ENCODE data around the gene ZNF844. TPM values are rescaled to one million over a fixed set of nuclear protein-coding genes. Genes with fewer than 3 reads are reported as not detected.

The ZNF844 gene
- total and polyA plus RNA-seq, 10 of the 15 experiments (the other 5 are each of a cell fraction or from before 2014, with no cell fraction given): 0.16 to 1.1 (median 0.70) TPM

DNA sequence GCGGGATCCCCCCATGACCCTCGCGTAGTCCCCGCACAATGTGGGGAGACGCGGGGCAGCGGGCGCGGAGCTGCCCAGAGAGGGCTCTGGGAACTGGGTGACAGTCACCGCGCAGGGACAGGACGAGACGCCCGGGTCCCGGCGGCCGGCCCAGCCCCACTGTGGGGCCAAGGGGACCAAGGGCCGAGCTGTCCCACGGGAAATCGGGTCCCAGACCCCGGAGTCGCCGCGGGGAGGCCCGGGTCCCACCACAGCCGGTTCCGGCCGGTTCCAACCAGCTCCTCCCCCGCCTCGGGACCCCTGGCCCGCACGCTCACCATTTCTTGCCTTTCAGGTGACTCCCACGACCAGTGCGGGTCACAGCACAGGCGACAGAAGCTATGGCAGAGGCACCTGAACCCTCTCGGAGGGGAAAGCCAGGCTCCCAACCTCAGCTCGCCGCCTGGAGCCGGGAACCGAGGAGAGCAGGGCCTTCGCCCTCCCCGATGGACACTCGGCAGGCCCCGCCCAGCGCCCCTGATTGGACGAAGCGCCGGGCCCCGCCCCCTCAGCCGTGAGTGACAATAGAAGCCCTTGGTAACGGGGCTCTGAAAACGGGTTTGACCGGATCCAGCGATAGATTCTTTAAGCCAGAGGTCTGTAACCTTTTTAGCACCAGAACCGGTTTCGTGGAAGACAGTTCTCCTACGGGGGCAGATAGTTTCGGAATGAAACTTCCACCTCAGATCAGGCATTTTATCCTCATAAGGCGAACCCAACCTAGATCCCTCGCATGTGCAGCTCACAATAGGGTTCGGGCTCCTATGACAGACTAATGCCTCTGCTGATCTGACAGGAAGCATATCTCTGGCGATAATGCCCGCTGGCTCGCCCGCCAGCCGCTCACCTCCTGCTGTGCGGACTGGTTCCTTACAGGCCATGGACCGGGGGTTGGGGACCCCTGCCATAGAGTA lies 29.0 kb upstream of the ZNF844 start, which contains the start of gene ZNF433 (continued):
- TF ChIP-seq EZH2 (IDR thresholded peaks at IDR 0.05; ENCODE audit: borderline replicate concordance, control insufficient read depth, low read depth, low read length) (no peak), HDAC2 (IDR thresholded peaks at IDR 0.05) (no peak), IKZF1 (conservative IDR thresholded peaks at IDR 0.05) (0 out of 2 replicates have a peak, but pooled peaks have one; percentile 17), POLR2AphosphoS2 (IDR thresholded peaks at IDR 0.05; ENCODE audit: low read depth, low read length) (peak; percentile 49; the same call in 1 of the 2 replicates), POU2F2 (IDR thresholded peaks at IDR 0.05; ENCODE audit: borderline replicate concordance, low read depth, low read length) (no peak), NFYA (IDR thresholded peaks at IDR 0.05; ENCODE audit: borderline replicate concordance, low read depth, low read length) (no peak), POLR2A (IDR thresholded peaks at IDR 0.05; ENCODE audit: low read depth, low read length) (peak; percentile 91), KDM1A (IDR thresholded peaks at IDR 0.05; ENCODE audit: borderline replicate concordance) (no peak)
- TF ChIP-seq, protein P1, sequence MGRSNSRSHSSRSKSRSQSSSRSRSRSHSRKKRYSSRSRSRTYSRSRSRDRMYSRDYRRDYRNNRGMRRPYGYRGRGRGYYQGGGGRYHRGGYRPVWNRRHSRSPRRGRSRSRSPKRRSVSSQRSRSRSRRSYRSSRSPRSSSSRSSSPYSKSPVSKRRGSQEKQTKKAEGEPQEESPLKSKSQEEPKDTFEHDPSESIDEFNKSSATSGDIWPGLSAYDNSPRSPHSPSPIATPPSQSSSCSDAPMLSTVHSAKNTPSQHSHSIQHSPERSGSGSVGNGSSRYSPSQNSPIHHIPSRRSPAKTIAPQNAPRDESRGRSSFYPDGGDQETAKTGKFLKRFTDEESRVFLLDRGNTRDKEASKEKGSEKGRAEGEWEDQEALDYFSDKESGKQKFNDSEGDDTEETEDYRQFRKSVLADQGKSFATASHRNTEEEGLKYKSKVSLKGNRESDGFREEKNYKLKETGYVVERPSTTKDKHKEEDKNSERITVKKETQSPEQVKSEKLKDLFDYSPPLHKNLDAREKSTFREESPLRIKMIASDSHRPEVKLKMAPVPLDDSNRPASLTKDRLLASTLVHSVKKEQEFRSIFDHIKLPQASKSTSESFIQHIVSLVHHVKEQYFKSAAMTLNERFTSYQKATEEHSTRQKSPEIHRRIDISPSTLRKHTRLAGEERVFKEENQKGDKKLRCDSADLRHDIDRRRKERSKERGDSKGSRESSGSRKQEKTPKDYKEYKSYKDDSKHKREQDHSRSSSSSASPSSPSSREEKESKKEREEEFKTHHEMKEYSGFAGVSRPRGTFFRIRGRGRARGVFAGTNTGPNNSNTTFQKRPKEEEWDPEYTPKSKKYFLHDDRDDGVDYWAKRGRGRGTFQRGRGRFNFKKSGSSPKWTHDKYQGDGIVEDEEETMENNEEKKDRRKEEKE (IDR thresholded peaks at IDR 0.05): no peak
- TF ChIP-seq, protein P2, sequence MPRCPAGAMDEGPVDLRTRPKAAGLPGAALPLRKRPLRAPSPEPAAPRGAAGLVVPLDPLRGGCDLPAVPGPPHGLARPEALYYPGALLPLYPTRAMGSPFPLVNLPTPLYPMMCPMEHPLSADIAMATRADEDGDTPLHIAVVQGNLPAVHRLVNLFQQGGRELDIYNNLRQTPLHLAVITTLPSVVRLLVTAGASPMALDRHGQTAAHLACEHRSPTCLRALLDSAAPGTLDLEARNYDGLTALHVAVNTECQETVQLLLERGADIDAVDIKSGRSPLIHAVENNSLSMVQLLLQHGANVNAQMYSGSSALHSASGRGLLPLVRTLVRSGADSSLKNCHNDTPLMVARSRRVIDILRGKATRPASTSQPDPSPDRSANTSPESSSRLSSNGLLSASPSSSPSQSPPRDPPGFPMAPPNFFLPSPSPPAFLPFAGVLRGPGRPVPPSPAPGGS (IDR thresholded peaks at IDR 0.05; ENCODE audit: borderline replicate concordance, insufficient read depth, low read depth, low read length, poor library complexity, severe bottlenecking): peak; percentile 9
- TF ChIP-seq, protein P3, sequence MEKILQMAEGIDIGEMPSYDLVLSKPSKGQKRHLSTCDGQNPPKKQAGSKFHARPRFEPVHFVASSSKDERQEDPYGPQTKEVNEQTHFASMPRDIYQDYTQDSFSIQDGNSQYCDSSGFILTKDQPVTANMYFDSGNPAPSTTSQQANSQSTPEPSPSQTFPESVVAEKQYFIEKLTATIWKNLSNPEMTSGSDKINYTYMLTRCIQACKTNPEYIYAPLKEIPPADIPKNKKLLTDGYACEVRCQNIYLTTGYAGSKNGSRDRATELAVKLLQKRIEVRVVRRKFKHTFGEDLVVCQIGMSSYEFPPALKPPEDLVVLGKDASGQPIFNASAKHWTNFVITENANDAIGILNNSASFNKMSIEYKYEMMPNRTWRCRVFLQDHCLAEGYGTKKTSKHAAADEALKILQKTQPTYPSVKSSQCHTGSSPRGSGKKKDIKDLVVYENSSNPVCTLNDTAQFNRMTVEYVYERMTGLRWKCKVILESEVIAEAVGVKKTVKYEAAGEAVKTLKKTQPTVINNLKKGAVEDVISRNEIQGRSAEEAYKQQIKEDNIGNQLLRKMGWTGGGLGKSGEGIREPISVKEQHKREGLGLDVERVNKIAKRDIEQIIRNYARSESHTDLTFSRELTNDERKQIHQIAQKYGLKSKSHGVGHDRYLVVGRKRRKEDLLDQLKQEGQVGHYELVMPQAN (conservative IDR thresholded peaks at IDR 0.05): no peak
- TF ChIP-seq, protein P4, sequence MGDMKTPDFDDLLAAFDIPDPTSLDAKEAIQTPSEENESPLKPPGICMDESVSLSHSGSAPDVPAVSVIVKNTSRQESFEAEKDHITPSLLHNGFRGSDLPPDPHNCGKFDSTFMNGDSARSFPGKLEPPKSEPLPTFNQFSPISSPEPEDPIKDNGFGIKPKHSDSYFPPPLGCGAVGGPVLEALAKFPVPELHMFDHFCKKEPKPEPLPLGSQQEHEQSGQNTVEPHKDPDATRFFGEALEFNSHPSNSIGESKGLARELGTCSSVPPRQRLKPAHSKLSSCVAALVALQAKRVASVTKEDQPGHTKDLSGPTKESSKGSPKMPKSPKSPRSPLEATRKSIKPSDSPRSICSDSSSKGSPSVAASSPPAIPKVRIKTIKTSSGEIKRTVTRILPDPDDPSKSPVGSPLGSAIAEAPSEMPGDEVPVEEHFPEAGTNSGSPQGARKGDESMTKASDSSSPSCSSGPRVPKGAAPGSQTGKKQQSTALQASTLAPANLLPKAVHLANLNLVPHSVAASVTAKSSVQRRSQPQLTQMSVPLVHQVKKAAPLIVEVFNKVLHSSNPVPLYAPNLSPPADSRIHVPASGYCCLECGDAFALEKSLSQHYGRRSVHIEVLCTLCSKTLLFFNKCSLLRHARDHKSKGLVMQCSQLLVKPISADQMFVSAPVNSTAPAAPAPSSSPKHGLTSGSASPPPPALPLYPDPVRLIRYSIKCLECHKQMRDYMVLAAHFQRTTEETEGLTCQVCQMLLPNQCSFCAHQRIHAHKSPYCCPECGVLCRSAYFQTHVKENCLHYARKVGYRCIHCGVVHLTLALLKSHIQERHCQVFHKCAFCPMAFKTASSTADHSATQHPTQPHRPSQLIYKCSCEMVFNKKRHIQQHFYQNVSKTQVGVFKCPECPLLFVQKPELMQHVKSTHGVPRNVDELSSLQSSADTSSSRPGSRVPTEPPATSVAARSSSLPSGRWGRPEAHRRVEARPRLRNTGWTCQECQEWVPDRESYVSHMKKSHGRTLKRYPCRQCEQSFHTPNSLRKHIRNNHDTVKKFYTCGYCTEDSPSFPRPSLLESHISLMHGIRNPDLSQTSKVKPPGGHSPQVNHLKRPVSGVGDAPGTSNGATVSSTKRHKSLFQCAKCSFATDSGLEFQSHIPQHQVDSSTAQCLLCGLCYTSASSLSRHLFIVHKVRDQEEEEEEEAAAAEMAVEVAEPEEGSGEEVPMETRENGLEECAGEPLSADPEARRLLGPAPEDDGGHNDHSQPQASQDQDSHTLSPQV (IDR thresholded peaks at IDR 0.05): no peak
- TF ChIP-seq, protein P5, sequence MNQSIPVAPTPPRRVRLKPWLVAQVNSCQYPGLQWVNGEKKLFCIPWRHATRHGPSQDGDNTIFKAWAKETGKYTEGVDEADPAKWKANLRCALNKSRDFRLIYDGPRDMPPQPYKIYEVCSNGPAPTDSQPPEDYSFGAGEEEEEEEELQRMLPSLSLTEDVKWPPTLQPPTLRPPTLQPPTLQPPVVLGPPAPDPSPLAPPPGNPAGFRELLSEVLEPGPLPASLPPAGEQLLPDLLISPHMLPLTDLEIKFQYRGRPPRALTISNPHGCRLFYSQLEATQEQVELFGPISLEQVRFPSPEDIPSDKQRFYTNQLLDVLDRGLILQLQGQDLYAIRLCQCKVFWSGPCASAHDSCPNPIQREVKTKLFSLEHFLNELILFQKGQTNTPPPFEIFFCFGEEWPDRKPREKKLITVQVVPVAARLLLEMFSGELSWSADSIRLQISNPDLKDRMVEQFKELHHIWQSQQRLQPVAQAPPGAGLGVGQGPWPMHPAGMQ (IDR thresholded peaks at IDR 0.05; ENCODE audit: borderline replicate concordance): no peak
- TF ChIP-seq, protein P6, sequence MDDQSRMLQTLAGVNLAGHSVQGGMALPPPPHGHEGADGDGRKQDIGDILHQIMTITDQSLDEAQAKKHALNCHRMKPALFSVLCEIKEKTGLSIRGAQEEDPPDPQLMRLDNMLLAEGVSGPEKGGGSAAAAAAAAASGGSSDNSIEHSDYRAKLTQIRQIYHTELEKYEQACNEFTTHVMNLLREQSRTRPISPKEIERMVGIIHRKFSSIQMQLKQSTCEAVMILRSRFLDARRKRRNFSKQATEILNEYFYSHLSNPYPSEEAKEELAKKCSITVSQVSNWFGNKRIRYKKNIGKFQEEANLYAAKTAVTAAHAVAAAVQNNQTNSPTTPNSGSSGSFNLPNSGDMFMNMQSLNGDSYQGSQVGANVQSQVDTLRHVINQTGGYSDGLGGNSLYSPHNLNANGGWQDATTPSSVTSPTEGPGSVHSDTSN (IDR thresholded peaks at IDR 0.05; ENCODE audit: insufficient replicate concordance, low read depth, low read length): peak; percentile 89
